NCI-H1436 treated with DMSO at 0.1 percent for 48 hours (cell line): Measurements from ENCODE around the gene RRP1B.
"Not testable (repeated sequence)": the region's sequence is repeated elsewhere in the genome, so short reads cannot be mapped to it uniquely, and the experiment has no call there.

Source experiments
- DNase-seq: peaks from one replicate; lab custom pipeline; 2025; lab: John Stamatoyannopoulos, UW

The RRP1B gene

GRCh38 chr21:43643193-43643592 lies 16.2 kb upstream of the RRP1B start:
- DNase-seq, result no peak

DNA sequence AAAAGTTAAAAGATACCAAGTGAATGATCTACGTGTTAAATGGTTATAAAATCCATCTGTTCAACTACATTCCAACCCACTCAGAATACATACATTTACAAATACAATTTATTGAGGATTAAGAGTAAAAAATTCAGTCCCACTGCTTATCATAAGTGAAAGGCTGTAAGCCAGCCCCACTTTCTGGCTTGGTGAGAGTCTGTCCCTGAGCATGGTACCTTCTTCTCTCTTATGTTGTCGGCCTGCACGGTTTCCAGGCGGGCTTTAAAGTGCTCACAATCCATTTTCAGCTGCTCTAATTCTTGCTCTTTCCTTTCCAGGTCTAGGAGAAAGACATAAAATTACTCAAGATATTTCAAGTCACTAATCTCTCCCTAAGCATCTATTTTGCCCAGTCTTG lies 15.3 kb upstream of the RRP1B start:
- DNase-seq, result no peak

DNA sequence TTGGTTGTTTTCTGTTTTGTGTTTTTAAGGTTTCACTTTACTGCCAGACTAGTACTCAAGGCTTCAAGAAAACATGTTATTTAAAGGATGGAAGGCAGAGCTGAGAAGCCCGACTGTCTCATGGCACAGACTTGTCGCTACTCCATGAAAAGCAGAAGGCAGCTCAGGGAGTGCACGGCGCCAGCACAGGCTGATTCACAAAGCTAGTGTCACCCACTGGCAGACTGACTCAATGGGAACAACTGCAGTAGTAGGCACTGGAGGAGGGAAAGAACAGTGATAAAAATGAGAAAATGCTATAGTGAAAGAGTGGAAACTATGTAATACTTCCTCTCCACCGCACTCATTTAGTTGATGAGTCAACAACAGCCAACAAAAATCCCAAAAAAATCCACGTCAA lies 14.8 kb upstream of the RRP1B start:
- no peak for DNase-seq

GRCh38 chr21:43645136-43645891 lies 14.0 kb upstream of the RRP1B start:
- peak; percentile 11 for DNase-seq

GRCh38 chr21:43645976-43646375 lies 13.4 kb upstream of the RRP1B start:
- DNase-seq, result no peak

DNA sequence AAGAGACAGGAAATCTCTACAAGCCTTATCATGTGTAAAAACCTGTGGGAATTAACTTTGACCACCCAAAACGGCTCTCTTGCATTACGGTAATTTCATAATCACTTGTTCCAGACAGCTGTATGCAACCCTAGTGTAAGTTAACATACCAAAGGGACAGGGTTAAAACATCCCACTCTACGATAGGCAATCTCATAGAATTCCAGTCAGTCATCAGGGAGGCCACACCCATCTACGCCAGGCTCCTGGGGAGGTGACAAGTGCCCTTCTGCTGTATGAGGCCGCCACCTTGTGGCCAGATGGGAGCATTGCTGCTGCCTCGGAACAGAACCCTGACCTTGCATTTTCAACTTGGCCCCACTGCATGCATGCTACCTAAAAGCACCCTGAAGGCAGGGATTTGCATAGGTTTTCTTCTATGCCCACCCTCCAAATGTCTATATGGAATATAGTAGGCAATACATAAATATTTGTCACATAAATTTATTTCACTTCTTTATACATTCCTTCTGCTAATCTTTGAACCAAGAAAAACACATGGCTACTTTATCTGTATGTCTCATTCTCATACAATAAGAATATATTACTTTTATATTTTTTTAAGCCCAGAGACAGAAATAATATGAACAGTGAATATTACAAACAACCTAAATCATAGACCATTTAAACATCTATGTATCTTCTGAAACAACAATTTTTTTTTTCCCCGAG lies 12.7 kb upstream of the RRP1B start:
- DNase-seq, result peak; percentile 61

DNA sequence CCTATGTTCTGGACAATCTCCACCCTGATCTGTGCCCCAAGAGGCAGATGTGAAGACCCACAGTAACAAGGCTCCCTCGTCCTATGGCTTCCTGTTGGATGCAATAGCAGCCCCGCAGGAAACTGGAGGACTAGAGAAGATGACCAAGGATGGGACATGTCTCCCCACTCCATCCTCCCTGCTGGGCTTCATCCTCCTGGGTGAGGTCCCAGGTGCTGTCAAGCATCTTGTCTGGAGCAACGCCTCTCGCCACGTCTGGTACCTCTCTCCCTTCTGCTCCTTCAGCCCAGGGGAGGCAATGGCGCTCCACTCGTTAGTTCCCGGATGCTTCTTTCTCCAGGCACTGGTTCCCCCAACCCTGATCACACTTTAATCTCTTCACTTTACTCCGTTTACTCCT lies 11.2 kb upstream of the RRP1B start:
- no peak for DNase-seq

GRCh38 chr21:43651926-43652325 lies 7.4 kb upstream of the RRP1B start:
- DNase-seq, result not testable (repeated sequence)

- no peak for DNase-seq
Observed at GRCh38 chr21:43652616-43653015, 6.7 kb upstream of the RRP1B start.

DNA sequence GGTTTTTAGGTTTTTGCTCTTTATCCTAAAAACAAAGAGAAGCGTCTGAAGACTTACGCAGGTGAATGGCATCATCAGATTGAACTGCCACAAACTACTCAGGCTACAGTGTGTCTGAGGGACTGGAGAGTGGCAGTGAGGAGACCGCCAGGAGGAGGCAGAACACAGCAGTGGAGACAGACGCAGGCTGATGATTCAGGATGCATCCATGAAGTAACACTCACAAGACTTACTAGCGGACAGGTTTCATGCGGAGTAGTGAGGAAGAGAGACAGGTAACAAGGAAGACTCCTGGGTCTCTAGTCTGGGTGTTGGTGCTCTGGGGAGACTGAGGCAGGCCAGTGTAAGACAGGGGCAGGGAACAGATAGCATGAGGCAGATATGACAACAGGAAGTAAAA lies 5.7 kb upstream of the RRP1B start:
- DNase-seq, result no peak

GRCh38 chr21:43654806-43655489 lies 4.4 kb upstream of the RRP1B start:
- no peak for DNase-seq

GRCh38 chr21:43657355-43658087 lies 1.8 kb upstream of the RRP1B start:
- no peak for DNase-seq

GRCh38 chr21:43658088-43658741 lies 1.1 kb upstream of the RRP1B start:
- DNase-seq, result no peak

GRCh38 chr21:43658769-43659135 lies 608 bp upstream of the RRP1B start:
- no peak for DNase-seq

DNA sequence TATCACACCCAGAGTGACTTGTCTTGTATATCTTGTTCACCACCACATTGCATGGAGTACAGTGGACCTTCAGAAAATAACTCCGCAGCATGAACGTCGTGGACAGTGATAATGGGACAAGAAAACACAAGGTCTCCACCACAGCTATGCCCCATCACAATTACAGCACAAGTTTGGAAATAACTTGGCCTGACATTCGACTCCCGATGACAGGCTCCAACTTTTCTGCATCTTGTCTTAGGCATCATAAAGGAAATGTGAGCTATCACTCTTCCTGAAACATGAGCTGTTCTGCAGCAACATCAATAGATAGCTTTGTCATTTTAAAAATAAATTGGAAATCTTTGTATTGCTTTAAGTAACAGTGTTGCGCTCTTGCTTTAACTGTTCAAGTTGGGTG lies 2.9 kb downstream of the RRP1B start:
- no peak for DNase-seq

DNA sequence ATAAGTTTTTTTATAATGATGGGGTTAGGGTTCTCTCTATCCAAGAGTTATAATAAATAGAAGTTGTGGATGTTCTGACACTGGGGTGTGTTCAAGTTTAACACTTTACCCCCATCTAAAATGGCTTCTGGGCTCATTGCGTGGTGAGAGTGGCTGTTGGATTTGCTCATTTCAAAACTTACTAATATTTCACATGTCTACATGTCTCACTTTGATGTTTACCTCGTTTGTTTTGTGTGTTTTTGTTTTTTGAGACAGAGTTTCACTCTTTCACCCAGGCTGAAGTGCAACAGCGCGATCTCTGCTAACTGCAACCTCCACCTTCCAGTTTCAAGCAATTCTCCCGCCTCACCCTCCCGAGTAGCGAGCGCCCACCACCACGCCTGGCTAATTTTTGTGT lies 3.7 kb downstream of the RRP1B start:
- no peak for DNase-seq

DNA sequence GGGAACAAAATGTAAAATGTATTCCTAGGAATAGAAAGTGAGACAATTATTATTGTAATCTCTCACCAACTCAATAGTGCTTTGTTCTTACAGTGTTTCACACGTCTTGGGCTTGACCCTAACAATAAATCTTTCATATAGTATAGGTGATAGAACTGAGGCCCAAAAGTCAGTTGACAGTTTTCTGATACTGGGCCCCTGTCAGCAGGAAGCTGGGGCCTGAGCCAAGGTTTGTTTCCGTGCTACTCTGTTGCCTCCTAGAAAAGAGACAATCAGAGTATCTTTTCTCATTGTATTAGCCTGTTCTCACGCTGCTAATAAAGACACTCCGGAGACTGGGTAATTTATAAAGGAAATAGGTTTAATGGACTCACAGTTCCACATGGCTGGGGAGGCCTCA lies 5.0 kb downstream of the RRP1B start:
- DNase-seq, result no peak

DNA sequence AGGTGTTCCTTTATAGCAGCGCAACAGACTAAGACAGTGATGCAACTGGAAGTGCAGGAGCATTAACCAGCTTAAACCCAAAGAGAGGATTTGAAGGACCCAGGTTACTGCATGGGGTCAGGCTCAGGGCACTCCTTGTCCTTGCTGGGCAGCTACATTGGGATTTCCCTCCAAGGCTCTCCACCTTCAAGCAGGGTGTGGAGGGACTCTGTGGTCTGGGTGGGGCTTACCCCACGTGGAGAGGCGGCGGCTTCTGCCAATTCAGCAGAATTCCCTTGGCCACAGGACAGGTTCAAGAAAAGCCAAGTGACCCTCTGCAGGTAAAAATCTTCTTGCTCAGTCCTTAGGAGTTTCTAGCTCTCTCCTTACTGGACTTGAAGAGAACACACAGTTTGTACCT lies 6.5 kb downstream of the RRP1B start:
- DNase-seq, result no peak

DNA sequence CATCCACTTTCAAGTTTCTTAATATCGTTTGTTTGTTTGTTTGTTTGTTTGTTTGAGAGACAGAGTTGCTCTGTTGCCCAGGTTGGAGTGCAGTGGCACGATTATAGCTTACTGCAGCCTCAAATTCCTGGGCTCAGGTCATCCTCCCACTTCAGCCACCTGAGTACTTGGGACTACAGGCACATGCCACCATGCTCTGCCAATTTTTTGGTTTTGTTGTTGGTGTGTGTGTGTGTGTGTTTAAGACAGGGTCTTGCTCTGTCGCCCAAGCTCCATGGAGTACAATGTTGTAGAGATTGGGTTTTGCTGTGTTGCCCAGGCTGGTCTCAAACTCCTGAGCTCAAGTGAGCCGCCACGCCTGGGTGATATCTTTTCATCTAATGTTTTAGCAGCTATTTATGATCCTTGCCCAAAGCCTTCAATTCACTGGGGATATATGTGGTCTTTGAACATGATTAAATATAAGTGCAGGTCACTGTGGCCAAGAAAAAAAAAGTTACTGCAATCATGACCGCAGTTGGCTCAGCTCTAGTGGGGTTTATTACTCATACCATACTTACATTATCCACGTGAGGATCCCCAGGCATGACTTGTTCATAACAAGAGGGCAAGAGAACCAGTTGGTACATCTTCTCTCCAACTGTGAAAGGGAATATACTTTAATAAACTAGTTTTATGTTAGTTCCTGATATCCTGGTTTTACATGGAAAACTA lies 8.0 kb downstream of the RRP1B start:
- DNase-seq, result no peak

- no peak for DNase-seq
Observed at GRCh38 chr21:43669828-43670605, 10.7 kb downstream of the RRP1B start.

DNA sequence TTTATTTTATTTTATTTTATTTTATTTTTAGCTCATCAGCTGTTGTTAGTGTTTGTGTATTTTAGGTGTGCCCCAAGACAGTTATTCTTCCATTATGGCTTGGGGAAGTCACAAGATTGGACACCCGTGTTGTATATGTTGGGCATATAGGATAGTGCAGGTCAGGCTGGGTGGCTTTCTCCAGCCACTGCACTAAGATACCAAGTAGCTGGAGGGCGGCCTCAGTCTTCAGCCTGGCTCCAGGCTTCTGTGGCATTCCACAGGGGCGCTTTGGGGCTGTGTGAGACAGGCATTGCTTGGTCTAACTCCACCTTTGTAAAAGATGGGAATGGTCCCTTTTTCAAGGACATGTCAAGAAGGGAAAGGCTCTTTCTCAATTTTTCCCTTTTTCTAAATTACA lies 16.5 kb downstream of the RRP1B start:
- DNase-seq, result no peak
